Measurements from ENCODE around the gene ITM2B.

DNA sequence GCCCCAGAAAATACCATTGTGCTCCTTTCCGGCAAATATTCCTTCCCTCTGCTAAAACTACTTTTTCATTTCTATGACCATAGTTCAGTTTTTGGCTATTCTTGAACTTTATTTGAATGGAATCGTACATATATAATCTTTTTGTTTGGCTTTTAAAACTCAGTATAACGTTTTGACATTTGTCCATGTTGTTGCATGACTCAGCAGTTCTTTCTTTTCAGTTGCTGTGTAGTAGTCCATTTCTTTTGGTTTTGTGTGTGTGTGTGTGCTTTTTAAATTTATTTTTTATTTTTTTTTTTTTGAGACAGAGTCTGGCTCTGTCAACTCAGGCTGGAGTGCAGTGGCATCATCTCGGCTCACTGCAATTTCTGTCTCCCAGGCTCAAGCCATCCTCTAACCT is 35.0 kb downstream of the ITM2B start:
- TF ChIP-seq, protein P1, sequence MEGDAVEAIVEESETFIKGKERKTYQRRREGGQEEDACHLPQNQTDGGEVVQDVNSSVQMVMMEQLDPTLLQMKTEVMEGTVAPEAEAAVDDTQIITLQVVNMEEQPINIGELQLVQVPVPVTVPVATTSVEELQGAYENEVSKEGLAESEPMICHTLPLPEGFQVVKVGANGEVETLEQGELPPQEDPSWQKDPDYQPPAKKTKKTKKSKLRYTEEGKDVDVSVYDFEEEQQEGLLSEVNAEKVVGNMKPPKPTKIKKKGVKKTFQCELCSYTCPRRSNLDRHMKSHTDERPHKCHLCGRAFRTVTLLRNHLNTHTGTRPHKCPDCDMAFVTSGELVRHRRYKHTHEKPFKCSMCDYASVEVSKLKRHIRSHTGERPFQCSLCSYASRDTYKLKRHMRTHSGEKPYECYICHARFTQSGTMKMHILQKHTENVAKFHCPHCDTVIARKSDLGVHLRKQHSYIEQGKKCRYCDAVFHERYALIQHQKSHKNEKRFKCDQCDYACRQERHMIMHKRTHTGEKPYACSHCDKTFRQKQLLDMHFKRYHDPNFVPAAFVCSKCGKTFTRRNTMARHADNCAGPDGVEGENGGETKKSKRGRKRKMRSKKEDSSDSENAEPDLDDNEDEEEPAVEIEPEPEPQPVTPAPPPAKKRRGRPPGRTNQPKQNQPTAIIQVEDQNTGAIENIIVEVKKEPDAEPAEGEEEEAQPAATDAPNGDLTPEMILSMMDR (IDR thresholded peaks at IDR 0.05): no peak
- no peak for TF ChIP-seq POLR2AphosphoS5 (IDR thresholded peaks at IDR 0.05)
- no peak for TF ChIP-seq POLR2A (IDR thresholded peaks at IDR 0.05)
- TF ChIP-seq EP300 (IDR thresholded peaks at IDR 0.05; ENCODE audit: low read depth): no peak

Measured in transverse colon (tissue), 4 donors.